ENCODE results near the gene ADAT2.
"Not testable (repeated sequence)": the region's sequence is repeated elsewhere in the genome, so short reads cannot be mapped to it uniquely, and the experiment has no call there.

The ADAT2 gene

GRCh38 chr6:143450453-143451371, at the start of gene ADAT2, which contains the start of gene PEX3:
TSS of gene ADAT2 (minus strand) at chr6:143450695. CDS start at chr6:143450658, 37 bp downstream.
TSS of gene PEX3 (plus strand) at chr6:143450805. CDS start at chr6:143451043, 238 bp downstream.
- peak; percentile 93 for DNase-seq

GRCh38 chr6:143498428-143498827, 47.9 kb upstream of the ADAT2 start:
- DNase-seq = no peak

GRCh38 chr6:143496974-143497373, 46.5 kb upstream of the ADAT2 start:
- DNase-seq = no peak

- DNase-seq = no peak
Measured at GRCh38 chr6:143490775-143491174, 40.3 kb upstream of the ADAT2 start.

- no peak for DNase-seq
Measured at GRCh38 chr6:143490244-143490643, 39.7 kb upstream of the ADAT2 start.

- DNase-seq = no peak
Measured at GRCh38 chr6:143486752-143487151, 36.3 kb upstream of the ADAT2 start.

- DNase-seq = no peak
Measured at GRCh38 chr6:143485967-143486366, 35.5 kb upstream of the ADAT2 start.

- DNase-seq = no peak
Measured at GRCh38 chr6:143482593-143482992, 32.1 kb upstream of the ADAT2 start.

- DNase-seq = no peak
Measured at GRCh38 chr6:143478479-143479062, 28.1 kb upstream of the ADAT2 start.

- no peak for DNase-seq
Measured at GRCh38 chr6:143476545-143476944, 26.1 kb upstream of the ADAT2 start.

- no peak for DNase-seq
Measured at GRCh38 chr6:143471822-143472221, 21.3 kb upstream of the ADAT2 start.

- not testable (repeated sequence) for DNase-seq
Measured at GRCh38 chr6:143468823-143469222, 18.3 kb upstream of the ADAT2 start.

- DNase-seq = no peak
Measured at GRCh38 chr6:143468026-143468425, 17.5 kb upstream of the ADAT2 start.

GRCh38 chr6:143465546-143465945, 15.1 kb upstream of the ADAT2 start:
- DNase-seq = no peak

GRCh38 chr6:143457563-143458359, 7.3 kb upstream of the ADAT2 start:
- DNase-seq = no peak

- DNase-seq = no peak
Measured at GRCh38 chr6:143451531-143451930, 1.0 kb upstream of the ADAT2 start.

GRCh38 chr6:143449714-143450452, 612 bp downstream of the ADAT2 start:
- DNase-seq = peak; percentile 39

- no peak for DNase-seq
Measured at GRCh38 chr6:143449082-143449713, 1.3 kb downstream of the ADAT2 start.

GRCh38 chr6:143447865-143448264, 2.6 kb downstream of the ADAT2 start:
- DNase-seq = not testable (repeated sequence)

- no peak for DNase-seq
Measured at GRCh38 chr6:143443096-143443495, 7.4 kb downstream of the ADAT2 start.

GRCh38 chr6:143441680-143442545, 8.6 kb downstream of the ADAT2 start:
- DNase-seq = no peak
